Rectal smooth muscle tissue (tissue), 1 donor: Measurements from ENCODE around the gene BSPRY.
A peak's percentile ranks its signal among the peaks of the same experiment; 100 is the strongest.

Experiments
- H3K27ac ChIP-seq: one replicate; pipeline ENCODE4 v1.7.0; 2013; ENCODE audit warnings: low read depth, low read length, inconsistent platforms
- H3K27me3 ChIP-seq: one replicate; pipeline ENCODE4 v1.7.0; 2013; ENCODE audit warnings: low read length; ENCODE audit not compliant: control insufficient read depth, insufficient read depth
- H3K36me3 ChIP-seq: one replicate; pipeline ENCODE4 v1.7.0; 2013; ENCODE audit warnings: low read length; ENCODE audit not compliant: control insufficient read depth, insufficient read depth
- H3K4me1 ChIP-seq: one replicate; pipeline ENCODE4 v1.7.0; 2013; ENCODE audit warnings: low read length; ENCODE audit not compliant: control insufficient read depth, insufficient read depth
- H3K4me3 ChIP-seq: one replicate; pipeline ENCODE4 v1.7.0; 2013; ENCODE audit warnings: low read length
- H3K9ac ChIP-seq: one replicate; pipeline ENCODE4 v1.7.0; 2013; ENCODE audit warnings: low read length

Gene BSPRY

GRCh38 chr9:113317777-113318176 lies 31.6 kb upstream of the BSPRY start:
- no peaks in the 10 kb centered on the region for H3K4me1 ChIP-seq
- H3K27ac ChIP-seq, result no peak overlapping the region
- no peaks in the 10 kb centered on the region for H3K27me3 ChIP-seq
- no peaks in the 10 kb centered on the region for H3K36me3 ChIP-seq
- no peak overlapping the region for H3K4me3 ChIP-seq
- H3K9ac ChIP-seq, result no peak overlapping the region

- Histone ChIP-seq H3K4me1 (no peaks in the 10 kb centered on the region), H3K9ac (no peak overlapping the region)
Observed at GRCh38 chr9:113319054-113319453, 30.3 kb upstream of the BSPRY start.

GRCh38 chr9:113320051-113320450 lies 29.3 kb upstream of the BSPRY start:
- Histone ChIP-seq H3K27me3 (no peaks in the 10 kb centered on the region), H3K4me3 (no peak overlapping the region), H3K4me1 (no peaks in the 10 kb centered on the region), H3K36me3 (no peaks in the 10 kb centered on the region), H3K9ac (no peak overlapping the region), H3K27ac (no peak overlapping the region)

More at GRCh38 chr9:113319054-113319453, 30.3 kb upstream of the BSPRY start:
- Histone ChIP-seq H3K27ac (no peak overlapping the region), H3K27me3 (no peaks in the 10 kb centered on the region), H3K4me3 (no peak overlapping the region), H3K36me3 (no peaks in the 10 kb centered on the region)

GRCh38 chr9:113322671-113323070 lies 26.7 kb upstream of the BSPRY start:
- H3K27me3 ChIP-seq, result no peaks in the 10 kb centered on the region
- no peaks in the 10 kb centered on the region for H3K4me1 ChIP-seq
- no peak overlapping the region for H3K4me3 ChIP-seq
- no peak overlapping the region for H3K27ac ChIP-seq
- no peaks in the 10 kb centered on the region for H3K36me3 ChIP-seq
- no peak overlapping the region for H3K9ac ChIP-seq

GRCh38 chr9:113326230-113326629 lies 23.1 kb upstream of the BSPRY start:
- H3K27ac ChIP-seq, result no peak overlapping the region

GRCh38 chr9:113328045-113328782 lies 21.1 kb upstream of the BSPRY start:
- no peaks in the 10 kb centered on the region for H3K27me3 ChIP-seq
- H3K36me3 ChIP-seq, result no peaks in the 10 kb centered on the region
- no peak overlapping the region for H3K4me3 ChIP-seq
- no peak overlapping the region for H3K27ac ChIP-seq
- H3K9ac ChIP-seq, result no peak overlapping the region
- H3K4me1 ChIP-seq, result no peaks in the 10 kb centered on the region

More at GRCh38 chr9:113326230-113326629, 23.1 kb upstream of the BSPRY start:
- Histone ChIP-seq H3K27me3 (no peaks in the 10 kb centered on the region), H3K4me1 (no peaks in the 10 kb centered on the region), H3K36me3 (no peaks in the 10 kb centered on the region), H3K9ac (no peak overlapping the region), H3K4me3 (no peak overlapping the region)

GRCh38 chr9:113331780-113332179 lies 17.6 kb upstream of the BSPRY start:
- H3K27me3 ChIP-seq, result no peaks in the 10 kb centered on the region
- no peak overlapping the region for H3K4me3 ChIP-seq
- no peak overlapping the region for H3K9ac ChIP-seq
- H3K4me1 ChIP-seq, result no peaks in the 10 kb centered on the region
- H3K27ac ChIP-seq, result no peak overlapping the region
- H3K36me3 ChIP-seq, result no peaks in the 10 kb centered on the region

GRCh38 chr9:113337714-113338113 lies 11.6 kb upstream of the BSPRY start:
- Histone ChIP-seq H3K27me3 (no peaks in the 10 kb centered on the region), H3K9ac (no peak overlapping the region), H3K36me3 (no peaks in the 10 kb centered on the region), H3K4me1 (no peaks in the 10 kb centered on the region), H3K27ac (no peak overlapping the region), H3K4me3 (no peak overlapping the region)

GRCh38 chr9:113340011-113340699 lies 9.2 kb upstream of the BSPRY start, which contains the start of gene WDR31:
Gene WDR31, minus strand, starts transcription at chr9:113340275. Its CDS starts 8,253 bp downstream, at chr9:113332022.
- peak within 1 kb of the TSS; percentile 82 for H3K27ac ChIP-seq

GRCh38 chr9:113341712-113342410 lies 7.5 kb upstream of the BSPRY start:
- Histone ChIP-seq H3K4me1 (peaks cover 10% of the 10 kb centered on the region), H3K9ac (no peak overlapping the region), H3K27me3 (no peaks in the 10 kb centered on the region), H3K4me3 (no peak overlapping the region), H3K36me3 (no peaks in the 10 kb centered on the region), H3K27ac (no peak overlapping the region)

More at GRCh38 chr9:113340011-113340699, 9.2 kb upstream of the BSPRY start, which contains the start of gene WDR31:
- no peak within 1 kb of the TSS for H3K9ac ChIP-seq
- H3K36me3 ChIP-seq, result no peaks in the 10 kb centered on the region
- peaks cover 10% of the 10 kb centered on the region for H3K4me1 ChIP-seq
- H3K27me3 ChIP-seq, result no peaks in the 10 kb centered on the region
- H3K4me3 ChIP-seq, result peak within 1 kb of the TSS; percentile 95

GRCh38 chr9:113343732-113344231 lies 5.6 kb upstream of the BSPRY start:
- Histone ChIP-seq H3K27me3 (no peaks in the 10 kb centered on the region), H3K27ac (peak overlapping the region; percentile 93), H3K4me3 (no peak overlapping the region), H3K4me1 (peaks cover 10% of the 10 kb centered on the region), H3K36me3 (no peaks in the 10 kb centered on the region), H3K9ac (no peak overlapping the region)

GRCh38 chr9:113345190-113345589 lies 4.2 kb upstream of the BSPRY start:
- Histone ChIP-seq H3K27ac (peak overlapping the region; percentile 93), H3K36me3 (no peaks in the 10 kb centered on the region), H3K4me1 (peaks cover 10% of the 10 kb centered on the region), H3K27me3 (no peaks in the 10 kb centered on the region), H3K4me3 (no peak overlapping the region), H3K9ac (no peak overlapping the region)
